Testis (tissue), 2 donors: Measurements from ENCODE around the gene ZNF174.

Experiments used
- POLR2A ChIP-seq: fragments of 450-650 bp; IDR thresholded peaks from one replicate; pipeline ENCODE4 v1.6.1; 2017; ENCODE audit warnings: antibody characterized with exemption, mild to moderate bottlenecking, moderate library complexity
- TF ChIP-seq, protein P1 (sequence below), 3 experiments: fragments of 450-650 bp in 2 of 3; fragments of 200-600 bp in 1 of 3; sonication (generic) in 1 of 3; IDR thresholded peaks; one replicate each; pipeline ENCODE4 v1.5.1; 2016 to 2019; ENCODE audit warnings: antibody characterized with exemption in 3 of 3, mild to moderate bottlenecking in 2 of 3, moderate library complexity in 1 of 3

GRCh38 chr16:3363793-3364192 is 37.2 kb upstream of the ZNF174 start:
- TF ChIP-seq, protein P1, sequence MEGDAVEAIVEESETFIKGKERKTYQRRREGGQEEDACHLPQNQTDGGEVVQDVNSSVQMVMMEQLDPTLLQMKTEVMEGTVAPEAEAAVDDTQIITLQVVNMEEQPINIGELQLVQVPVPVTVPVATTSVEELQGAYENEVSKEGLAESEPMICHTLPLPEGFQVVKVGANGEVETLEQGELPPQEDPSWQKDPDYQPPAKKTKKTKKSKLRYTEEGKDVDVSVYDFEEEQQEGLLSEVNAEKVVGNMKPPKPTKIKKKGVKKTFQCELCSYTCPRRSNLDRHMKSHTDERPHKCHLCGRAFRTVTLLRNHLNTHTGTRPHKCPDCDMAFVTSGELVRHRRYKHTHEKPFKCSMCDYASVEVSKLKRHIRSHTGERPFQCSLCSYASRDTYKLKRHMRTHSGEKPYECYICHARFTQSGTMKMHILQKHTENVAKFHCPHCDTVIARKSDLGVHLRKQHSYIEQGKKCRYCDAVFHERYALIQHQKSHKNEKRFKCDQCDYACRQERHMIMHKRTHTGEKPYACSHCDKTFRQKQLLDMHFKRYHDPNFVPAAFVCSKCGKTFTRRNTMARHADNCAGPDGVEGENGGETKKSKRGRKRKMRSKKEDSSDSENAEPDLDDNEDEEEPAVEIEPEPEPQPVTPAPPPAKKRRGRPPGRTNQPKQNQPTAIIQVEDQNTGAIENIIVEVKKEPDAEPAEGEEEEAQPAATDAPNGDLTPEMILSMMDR (IDR thresholded peaks at IDR 0.05) = no peak
- no peak for TF ChIP-seq POLR2A
